Body of pancreas (tissue), 4 donors: ENCODE data around the gene PDE8B.

Experiments
- CTCF ChIP-seq, 7 experiments: fragments of 450-650 bp in 4 of 7; fragments of 200-600 bp in 3 of 7; sonication (generic) in 3 of 7; IDR thresholded peaks; one replicate each; pipeline ENCODE4 v1.5.1; 2016 to 2019; ENCODE audit warnings: antibody characterized with exemption in 7 of 7
- POLR2A ChIP-seq, 3 donors: fragments of 450-650 bp; IDR thresholded peaks; one replicate each; pipeline ENCODE4 v1.6.1; 2016; ENCODE audit warnings: antibody characterized with exemption in 3 of 3, mild to moderate bottlenecking in 2 of 3

- no peak for TF ChIP-seq CTCF (IDR thresholded peaks at IDR 0.05)
- TF ChIP-seq POLR2A (IDR thresholded peaks at IDR 0.05): no peak
Observed at GRCh38 chr5:77355080-77355479, 144.6 kb downstream of the PDE8B start.
